GM12878 (cell line): ENCODE measurements around the gene THNSL1.

Experiments used
- ATF7 ChIP-seq: fragments of 450-650 bp; IDR thresholded peaks from 2 replicates; pipeline ENCODE4 v1.6.1; 2016; ENCODE audit warnings: low read depth, mild to moderate bottlenecking
- TAF1 ChIP-seq: IDR thresholded peaks from 2 replicates; pipeline ENCODE4 v1.6.1; 2011; ENCODE audit warnings: mild to moderate bottlenecking, low read depth, low read length, borderline replicate concordance
- ZSCAN29 ChIP-seq: fragments of 450-650 bp; IDR thresholded peaks from 2 replicates; pipeline ENCODE4 v1.6.1; 2017; ENCODE audit warnings: mild to moderate bottlenecking, moderate library complexity
- TF ChIP-seq, protein P1 (sequence below), 3 experiments: IDR thresholded peaks in 2 of 3; conservative IDR thresholded peaks in 1 of 3; 2 replicates each; pipeline ENCODE4 v1.5.1; 2011; ENCODE audit warnings: low read depth in 3 of 3, low read length in 3 of 3, mild to moderate bottlenecking in 3 of 3, control low read depth in 2 of 3, moderate library complexity in 2 of 3, inconsistent platforms in 1 of 3, mixed read lengths in 1 of 3; ENCODE audit not compliant: control insufficient read depth in 2 of 3, insufficient read depth in 1 of 3; ENCODE audit errors: extremely low read depth in 1 of 3
- TF ChIP-seq, protein P2 (sequence below): fragments of 450-650 bp; IDR thresholded peaks from 2 replicates; pipeline ENCODE4 v1.6.1; 2016; ENCODE audit warnings: mild to moderate bottlenecking, moderate library complexity, borderline replicate concordance

DNA sequence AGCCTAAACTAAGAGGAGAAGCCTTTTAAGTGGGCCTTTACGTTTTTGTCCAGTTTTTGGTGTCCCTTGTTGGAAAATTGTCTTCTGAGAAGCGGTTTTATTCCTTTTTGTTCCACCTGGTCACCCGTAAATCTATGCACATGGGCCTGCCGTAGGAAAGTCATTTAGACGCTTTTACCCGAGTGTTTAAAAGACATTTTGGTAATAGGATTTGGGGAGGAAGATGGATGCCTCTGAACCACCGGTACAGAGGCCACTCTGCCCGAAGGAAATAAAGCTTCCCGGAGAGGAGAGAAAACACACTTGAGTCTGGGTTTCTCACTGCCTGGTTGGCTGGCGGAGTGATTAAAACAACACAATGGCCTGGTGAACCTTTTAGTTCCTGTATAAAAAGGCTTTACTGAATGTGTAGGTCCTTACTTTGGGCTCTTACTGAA, 760 bp downstream of the THNSL1 start:
- TF ChIP-seq ATF7 (no peak), ZSCAN29 (no peak), TAF1 (no peak)
- TF ChIP-seq, protein P1, sequence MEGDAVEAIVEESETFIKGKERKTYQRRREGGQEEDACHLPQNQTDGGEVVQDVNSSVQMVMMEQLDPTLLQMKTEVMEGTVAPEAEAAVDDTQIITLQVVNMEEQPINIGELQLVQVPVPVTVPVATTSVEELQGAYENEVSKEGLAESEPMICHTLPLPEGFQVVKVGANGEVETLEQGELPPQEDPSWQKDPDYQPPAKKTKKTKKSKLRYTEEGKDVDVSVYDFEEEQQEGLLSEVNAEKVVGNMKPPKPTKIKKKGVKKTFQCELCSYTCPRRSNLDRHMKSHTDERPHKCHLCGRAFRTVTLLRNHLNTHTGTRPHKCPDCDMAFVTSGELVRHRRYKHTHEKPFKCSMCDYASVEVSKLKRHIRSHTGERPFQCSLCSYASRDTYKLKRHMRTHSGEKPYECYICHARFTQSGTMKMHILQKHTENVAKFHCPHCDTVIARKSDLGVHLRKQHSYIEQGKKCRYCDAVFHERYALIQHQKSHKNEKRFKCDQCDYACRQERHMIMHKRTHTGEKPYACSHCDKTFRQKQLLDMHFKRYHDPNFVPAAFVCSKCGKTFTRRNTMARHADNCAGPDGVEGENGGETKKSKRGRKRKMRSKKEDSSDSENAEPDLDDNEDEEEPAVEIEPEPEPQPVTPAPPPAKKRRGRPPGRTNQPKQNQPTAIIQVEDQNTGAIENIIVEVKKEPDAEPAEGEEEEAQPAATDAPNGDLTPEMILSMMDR (IDR thresholded peaks at IDR 0.05 in 2 of 3, conservative IDR thresholded peaks at IDR 0.05 in 1 of 3; ENCODE audit: control insufficient read depth in 2 of 3, extremely low read depth in 1 of 3, insufficient read depth in 1 of 3, low read depth in 3 of 3, low read length in 3 of 3): no peak
- TF ChIP-seq, protein P2, sequence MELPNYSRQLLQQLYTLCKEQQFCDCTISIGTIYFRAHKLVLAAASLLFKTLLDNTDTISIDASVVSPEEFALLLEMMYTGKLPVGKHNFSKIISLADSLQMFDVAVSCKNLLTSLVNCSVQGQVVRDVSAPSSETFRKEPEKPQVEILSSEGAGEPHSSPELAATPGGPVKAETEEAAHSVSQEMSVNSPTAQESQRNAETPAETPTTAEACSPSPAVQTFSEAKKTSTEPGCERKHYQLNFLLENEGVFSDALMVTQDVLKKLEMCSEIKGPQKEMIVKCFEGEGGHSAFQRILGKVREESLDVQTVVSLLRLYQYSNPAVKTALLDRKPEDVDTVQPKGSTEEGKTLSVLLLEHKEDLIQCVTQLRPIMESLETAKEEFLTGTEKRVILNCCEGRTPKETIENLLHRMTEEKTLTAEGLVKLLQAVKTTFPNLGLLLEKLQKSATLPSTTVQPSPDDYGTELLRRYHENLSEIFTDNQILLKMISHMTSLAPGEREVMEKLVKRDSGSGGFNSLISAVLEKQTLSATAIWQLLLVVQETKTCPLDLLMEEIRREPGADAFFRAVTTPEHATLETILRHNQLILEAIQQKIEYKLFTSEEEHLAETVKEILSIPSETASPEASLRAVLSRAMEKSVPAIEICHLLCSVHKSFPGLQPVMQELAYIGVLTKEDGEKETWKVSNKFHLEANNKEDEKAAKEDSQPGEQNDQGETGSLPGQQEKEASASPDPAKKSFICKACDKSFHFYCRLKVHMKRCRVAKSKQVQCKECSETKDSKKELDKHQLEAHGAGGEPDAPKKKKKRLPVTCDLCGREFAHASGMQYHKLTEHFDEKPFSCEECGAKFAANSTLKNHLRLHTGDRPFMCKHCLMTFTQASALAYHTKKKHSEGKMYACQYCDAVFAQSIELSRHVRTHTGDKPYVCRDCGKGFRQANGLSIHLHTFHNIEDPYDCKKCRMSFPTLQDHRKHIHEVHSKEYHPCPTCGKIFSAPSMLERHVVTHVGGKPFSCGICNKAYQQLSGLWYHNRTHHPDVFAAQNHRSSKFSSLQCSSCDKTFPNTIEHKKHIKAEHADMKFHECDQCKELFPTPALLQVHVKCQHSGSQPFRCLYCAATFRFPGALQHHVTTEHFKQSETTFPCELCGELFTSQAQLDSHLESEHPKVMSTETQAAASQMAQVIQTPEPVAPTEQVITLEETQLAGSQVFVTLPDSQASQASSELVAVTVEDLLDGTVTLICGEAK: no peak
